Liver (tissue), 9 donors: Measurements from ENCODE around the gene CHTF18. TPM values are rescaled to one million over a fixed set of nuclear protein-coding genes. Genes with fewer than 3 reads are reported as not detected.
A peak's percentile ranks its signal among the peaks of the same experiment; 100 is the strongest.

ENCODE experiments used
- DNase-seq: peaks from one replicate; pipeline ENCODE4 v3.0.0-alpha.2; 2017; ENCODE audit warnings: low spot score
- H3K27ac ChIP-seq, 2 donors: one replicate each; pipeline ENCODE4 v1.7.0; 2013; ENCODE audit warnings: inconsistent platforms in 2 of 2, low read length in 2 of 2, control low read depth in 1 of 2, low read depth in 1 of 2, mild to moderate bottlenecking in 1 of 2
- H3K27me3 ChIP-seq, 4 donors: one replicate each; pipeline versions ENCODE4 v1.6.1 to v1.7.0; 2013; ENCODE audit warnings: low read length in 3 of 4, inconsistent platforms in 1 of 4, mild to moderate bottlenecking in 1 of 4, moderate library complexity in 1 of 4; ENCODE audit not compliant: control insufficient read depth in 4 of 4, insufficient read depth in 4 of 4
- H3K36me3 ChIP-seq, 4 donors: one replicate each; pipeline versions ENCODE4 v1.6.1 to v1.7.0; 2013; ENCODE audit warnings: low read length in 3 of 4, mild to moderate bottlenecking in 3 of 4, low read depth in 1 of 4, moderate library complexity in 1 of 4; ENCODE audit not compliant: control insufficient read depth in 4 of 4, insufficient read depth in 3 of 4
- H3K4me1 ChIP-seq, 4 donors: one replicate each; pipeline versions ENCODE4 v1.6.1 to v1.7.0; 2013; ENCODE audit warnings: low read length in 3 of 4, mild to moderate bottlenecking in 3 of 4, moderate library complexity in 1 of 4; ENCODE audit not compliant: control insufficient read depth in 4 of 4, insufficient read depth in 4 of 4
- H3K4me3 ChIP-seq, 3 donors: one replicate each; pipeline versions ENCODE4 v1.6.1 to v1.7.0; 2013; ENCODE audit warnings: low read length in 3 of 3, control low read depth in 1 of 3, low read depth in 1 of 3, mild to moderate bottlenecking in 1 of 3
- H3K9ac ChIP-seq, 2 donors: one replicate each; pipeline ENCODE4 v1.7.0; 2013; ENCODE audit warnings: low read length in 2 of 2, mild to moderate bottlenecking in 2 of 2, moderate library complexity in 2 of 2, control low read depth in 1 of 2, low read depth in 1 of 2
- H3K9me3 ChIP-seq, 4 donors: one replicate each; pipeline versions ENCODE4 v1.6.1 to v1.7.0; 2013; ENCODE audit warnings: low read length in 3 of 4; ENCODE audit not compliant: control insufficient read depth in 4 of 4
- ATF3 ChIP-seq: IDR thresholded peaks from 2 replicates; pipeline ENCODE4 v1.6.1; 2016; ENCODE audit warnings: antibody characterized with exemption
- CTCF ChIP-seq: fragments of 150-350 bp; IDR thresholded peaks from 2 replicates; pipeline ENCODE4 v1.5.1; 2017; ENCODE audit warnings: improper control_type of control experiment, low read depth, low read length; ENCODE audit not compliant: missing input control
- EGR1 ChIP-seq, 2 donors: IDR thresholded peaks; 2 replicates each; pipeline ENCODE4 v1.6.1; 2016 to 2018; ENCODE audit warnings: antibody characterized with exemption in 2 of 2, low read depth in 2 of 2
- FOXA1 ChIP-seq: IDR thresholded peaks from 2 replicates; pipeline ENCODE4 v1.6.1; 2016; ENCODE audit warnings: antibody characterized with exemption
- FOXA2 ChIP-seq: IDR thresholded peaks from 2 replicates; pipeline ENCODE4 v1.6.1; 2016; ENCODE audit warnings: antibody characterized with exemption
- HNF4A ChIP-seq, 2 donors: conservative IDR thresholded peaks; 2 replicates each; pipeline ENCODE4 v1.6.1; 2016; ENCODE audit warnings: antibody characterized with exemption in 2 of 2, mild to moderate bottlenecking in 2 of 2
- HNF4G ChIP-seq: IDR thresholded peaks from 2 replicates; pipeline ENCODE4 v1.6.1; 2016; ENCODE audit warnings: antibody characterized with exemption
- JUND ChIP-seq, 2 donors: IDR thresholded peaks; 2 replicates each; pipeline ENCODE4 v1.6.1; 2016; ENCODE audit warnings: antibody characterized with exemption in 2 of 2
- NR2F2 ChIP-seq: IDR thresholded peaks from 2 replicates; pipeline ENCODE4 v1.6.1; 2016; ENCODE audit warnings: antibody characterized with exemption
- RAD21 ChIP-seq, 2 donors: IDR thresholded peaks; 2 replicates each; pipeline ENCODE4 v1.6.1; 2016; ENCODE audit warnings: antibody characterized with exemption in 2 of 2, mild to moderate bottlenecking in 2 of 2
- RXRA ChIP-seq, 2 donors: IDR thresholded peaks; 2 replicates each; pipeline ENCODE4 v1.6.1; 2017 to 2018; ENCODE audit warnings: antibody characterized with exemption in 2 of 2, mild to moderate bottlenecking in 1 of 2
- SP1 ChIP-seq: IDR thresholded peaks from 2 replicates; pipeline ENCODE4 v1.6.1; 2018; ENCODE audit warnings: antibody characterized with exemption, mild to moderate bottlenecking
- TAF1 ChIP-seq: conservative IDR thresholded peaks from 2 replicates; pipeline ENCODE4 v1.6.1; 2016; ENCODE audit warnings: antibody characterized with exemption, mild to moderate bottlenecking
- YY1 ChIP-seq: IDR thresholded peaks from 2 replicates; pipeline ENCODE4 v1.6.1; 2016; ENCODE audit warnings: antibody characterized with exemption, mild to moderate bottlenecking
- ZBTB33 ChIP-seq: IDR thresholded peaks from 2 replicates; pipeline ENCODE4 v1.6.1; 2016; ENCODE audit warnings: antibody characterized with exemption
- WGBS: extraction: QIAGEN DNeasy Blood & Tissue Kit; methylation state at CpG from one replicate; pipeline ENCODE4 v1.1.7; 2013; 5-methylcytosine and 5-hydroxymethylcytosine counted together
- polyA plus RNA-seq, 2 donors: library from polyadenylated mRNA; stranded (reverse) in 1 of 2; unstranded in 1 of 2; fragments of 200-250 nt in 1 of 2; fragments of >200 nt in 1 of 2; fragmentation: Nextera tagmentation in 1 of 2; extraction: Ambion mirVana in 1 of 2; gene quantifications; one replicate each; pipeline versions ENCODE4 v1.2.1 to v1.2.3, GENCODE V29; 2013 to 2015
- total RNA-seq, 2 donors: library from RNA; depleted of rRNA; stranded (reverse); fragments of >200 nt; gene quantifications; one replicate each; pipeline ENCODE4 v1.2.3, GENCODE V29; 2014
- TF ChIP-seq, protein P1 (sequence below): IDR thresholded peaks from 2 replicates; pipeline ENCODE4 v1.6.1; 2016; ENCODE audit warnings: antibody characterized with exemption, mild to moderate bottlenecking
- TF ChIP-seq, protein P2 (sequence below): IDR thresholded peaks from 2 replicates; pipeline ENCODE4 v1.6.1; 2016; ENCODE audit warnings: antibody characterized with exemption
- donor health status: healthy.
- donor health status: healthy.
- donor health status: healthy.
- donor health status: healthy.
- donor health status: healthy.

The CHTF18 gene
- total RNA-seq: 10 to 100 TPM in 1 of 2 donors, 1 to 10 TPM in 1; 5.1 to 15.6 TPM
- 1 to 10 TPM; 1.7 to 2.6 TPM for polyA plus RNA-seq

DNA sequence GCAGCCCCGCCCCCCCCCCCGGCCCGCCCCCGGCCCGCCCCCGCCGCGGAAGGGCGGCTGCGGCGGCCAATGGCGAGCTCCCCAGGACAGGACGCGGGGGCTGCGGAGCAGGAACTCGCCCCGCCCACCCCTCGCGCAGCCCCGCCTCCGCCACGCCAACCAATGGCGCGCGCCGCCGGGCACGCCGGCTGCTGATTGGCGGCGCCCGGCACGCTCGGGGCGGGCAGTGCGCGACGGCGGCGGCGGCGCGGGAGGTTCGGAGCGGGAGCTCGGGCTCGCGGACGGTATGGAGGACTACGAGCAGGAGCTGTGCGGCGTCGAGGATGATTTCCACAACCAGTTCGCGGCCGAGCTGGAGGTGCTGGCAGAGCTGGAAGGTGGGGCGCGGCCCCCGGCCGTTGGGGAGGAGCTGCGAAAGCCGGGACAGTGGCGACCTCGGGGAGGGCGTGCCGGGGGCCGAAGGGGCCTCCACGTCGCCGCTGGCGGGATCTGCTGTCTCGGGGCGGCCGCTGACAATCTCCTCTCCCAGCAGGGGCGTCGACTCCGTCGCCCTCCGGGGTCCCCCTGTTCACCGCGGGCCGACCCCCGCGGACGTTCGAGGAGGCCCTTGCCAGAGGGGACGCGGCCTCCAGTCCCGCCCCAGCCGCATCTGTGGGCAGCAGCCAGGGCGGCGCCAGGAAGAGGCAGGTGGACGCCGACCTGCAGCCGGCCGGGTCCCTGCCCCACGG is at the start of gene CHTF18:
TSS of gene CHTF18 (plus strand) at position 222 of the 728 bp plus-strand sequence. CDS start at position 287, 65 bp downstream.
- Histone ChIP-seq H3K4me3 (peak within 1 kb of the TSS; percentile 81 to 97 (median 92)), H3K27ac (peak within 1 kb of the TSS in 1 of 2 donors; percentile 8), H3K9ac (peak within 1 kb of the TSS; percentile 59 to 71), H3K27me3 (no peaks in the 10 kb centered on the region), H3K36me3 (peaks cover 0 to 3% (median 0%) of the 10 kb centered on the region in 4 donors), H3K4me1 (peaks cover 6 to 21% (median 18%) of the 10 kb centered on the region in 4 donors), H3K9me3 (no peaks in the 10 kb centered on the region)
- WGBS: 1% methylated on average over 96 of the region's 97 CpGs
- TF ChIP-seq SP1 (no peak), FOXA2 (no peak), RAD21 (IDR thresholded peaks at IDR 0.05) (no peak), ATF3 (no peak), JUND (IDR thresholded peaks at IDR 0.05) (no peak), NR2F2 (no peak), FOXA1 (no peak), YY1 (no peak), HNF4A (conservative IDR thresholded peaks at IDR 0.05) (no peak), HNF4G (no peak), CTCF (no peak), ZBTB33 (no peak), TAF1 (no peak), RXRA (IDR thresholded peaks at IDR 0.05) (no peak), EGR1 (IDR thresholded peaks at IDR 0.05; ENCODE audit: low read depth in 2 of 2) (no peak)
- TF ChIP-seq, protein P1, sequence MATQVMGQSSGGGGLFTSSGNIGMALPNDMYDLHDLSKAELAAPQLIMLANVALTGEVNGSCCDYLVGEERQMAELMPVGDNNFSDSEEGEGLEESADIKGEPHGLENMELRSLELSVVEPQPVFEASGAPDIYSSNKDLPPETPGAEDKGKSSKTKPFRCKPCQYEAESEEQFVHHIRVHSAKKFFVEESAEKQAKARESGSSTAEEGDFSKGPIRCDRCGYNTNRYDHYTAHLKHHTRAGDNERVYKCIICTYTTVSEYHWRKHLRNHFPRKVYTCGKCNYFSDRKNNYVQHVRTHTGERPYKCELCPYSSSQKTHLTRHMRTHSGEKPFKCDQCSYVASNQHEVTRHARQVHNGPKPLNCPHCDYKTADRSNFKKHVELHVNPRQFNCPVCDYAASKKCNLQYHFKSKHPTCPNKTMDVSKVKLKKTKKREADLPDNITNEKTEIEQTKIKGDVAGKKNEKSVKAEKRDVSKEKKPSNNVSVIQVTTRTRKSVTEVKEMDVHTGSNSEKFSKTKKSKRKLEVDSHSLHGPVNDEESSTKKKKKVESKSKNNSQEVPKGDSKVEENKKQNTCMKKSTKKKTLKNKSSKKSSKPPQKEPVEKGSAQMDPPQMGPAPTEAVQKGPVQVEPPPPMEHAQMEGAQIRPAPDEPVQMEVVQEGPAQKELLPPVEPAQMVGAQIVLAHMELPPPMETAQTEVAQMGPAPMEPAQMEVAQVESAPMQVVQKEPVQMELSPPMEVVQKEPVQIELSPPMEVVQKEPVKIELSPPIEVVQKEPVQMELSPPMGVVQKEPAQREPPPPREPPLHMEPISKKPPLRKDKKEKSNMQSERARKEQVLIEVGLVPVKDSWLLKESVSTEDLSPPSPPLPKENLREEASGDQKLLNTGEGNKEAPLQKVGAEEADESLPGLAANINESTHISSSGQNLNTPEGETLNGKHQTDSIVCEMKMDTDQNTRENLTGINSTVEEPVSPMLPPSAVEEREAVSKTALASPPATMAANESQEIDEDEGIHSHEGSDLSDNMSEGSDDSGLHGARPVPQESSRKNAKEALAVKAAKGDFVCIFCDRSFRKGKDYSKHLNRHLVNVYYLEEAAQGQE: no peak
- TF ChIP-seq, protein P2, sequence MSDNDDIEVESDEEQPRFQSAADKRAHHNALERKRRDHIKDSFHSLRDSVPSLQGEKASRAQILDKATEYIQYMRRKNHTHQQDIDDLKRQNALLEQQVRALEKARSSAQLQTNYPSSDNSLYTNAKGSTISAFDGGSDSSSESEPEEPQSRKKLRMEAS: no peak
- peak; percentile 97 for DNase-seq
